ENCODE results near the gene TMPRSS13.
"Not testable (repeated sequence)": the region's sequence is repeated elsewhere in the genome, so short reads cannot be mapped to it uniquely, and the experiment has no call there.

TMPRSS13 gene

DNA sequence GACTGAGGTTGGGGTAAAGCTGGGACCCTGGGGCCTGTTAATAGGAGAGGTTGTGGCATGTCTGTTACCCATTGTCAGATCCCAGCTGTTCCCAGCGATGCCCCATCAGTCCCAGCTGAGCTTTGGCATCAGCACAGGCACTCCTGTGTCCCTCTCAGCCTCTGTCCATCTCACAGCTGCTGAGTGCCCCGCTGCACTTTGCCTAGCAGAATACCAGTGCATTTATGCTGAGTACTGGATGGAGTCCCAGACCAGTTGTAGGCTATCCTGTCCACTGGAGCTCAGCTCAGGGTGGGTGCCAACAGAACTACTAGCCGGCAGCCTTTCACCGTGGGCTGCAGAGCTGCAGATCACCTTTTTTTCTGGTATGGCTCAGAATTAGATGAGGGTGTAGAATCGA, 62.7 kb downstream of the TMPRSS13 start:
- H3K27ac ChIP-seq (ENCODE audit: low read length): no peak overlapping the region

DNA sequence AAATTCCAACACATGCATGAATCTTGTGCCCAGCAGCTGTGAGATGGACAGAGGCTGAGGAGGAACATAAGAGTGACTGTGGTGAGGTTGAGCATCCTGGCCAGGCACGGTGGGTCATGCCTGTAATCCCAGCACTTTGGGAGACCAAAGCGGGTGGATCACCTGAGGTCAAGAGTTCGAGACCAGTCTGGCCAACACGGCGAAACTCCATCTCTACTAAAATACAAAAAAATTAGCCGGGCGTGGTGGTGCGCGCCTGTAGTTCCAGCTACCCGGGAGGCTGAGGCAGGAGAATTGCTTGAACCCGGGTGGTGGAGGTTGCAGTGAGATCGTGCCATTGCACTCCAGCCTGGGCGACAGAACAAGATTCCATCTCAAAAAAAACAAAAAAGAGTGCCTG, 63.7 kb downstream of the TMPRSS13 start:
- not testable (repeated sequence) for H3K27ac ChIP-seq (ENCODE audit: low read length); H3K27me3 ChIP-seq (ENCODE audit: low read depth, low read length); H3K4me3 ChIP-seq (ENCODE audit: low read depth in 1 of 2, low read length in 2 of 2); H3K36me3 ChIP-seq (ENCODE audit: control insufficient read depth in 1 of 2, insufficient read depth in 2 of 2, low read length in 2 of 2); H3K9me3 ChIP-seq (ENCODE audit: control insufficient read depth in 1 of 2, low read length in 2 of 2)
- H3K4me1 ChIP-seq (ENCODE audit: control insufficient read depth in 1 of 2, insufficient read depth in 2 of 2, low read length in 2 of 2): peaks cover 25 to 52% of the 10 kb centered on the region in 2 donors

More for the DNA sequence above, 62.7 kb downstream of the TMPRSS13 start:
- Histone ChIP-seq H3K27me3 (ENCODE audit: low read depth, low read length) (no peaks in the 10 kb centered on the region), H3K4me1 (ENCODE audit: control insufficient read depth in 1 of 2, insufficient read depth in 2 of 2, low read length in 2 of 2) (peaks cover 19 to 55% of the 10 kb centered on the region in 2 donors), H3K36me3 (ENCODE audit: control insufficient read depth in 1 of 2, insufficient read depth in 2 of 2, low read length in 2 of 2) (no peaks in the 10 kb centered on the region), H3K4me3 (ENCODE audit: low read depth in 1 of 2, low read length in 2 of 2) (no peak overlapping the region), H3K9me3 (ENCODE audit: control insufficient read depth in 1 of 2, low read length in 2 of 2) (no peaks in the 10 kb centered on the region)

DNA sequence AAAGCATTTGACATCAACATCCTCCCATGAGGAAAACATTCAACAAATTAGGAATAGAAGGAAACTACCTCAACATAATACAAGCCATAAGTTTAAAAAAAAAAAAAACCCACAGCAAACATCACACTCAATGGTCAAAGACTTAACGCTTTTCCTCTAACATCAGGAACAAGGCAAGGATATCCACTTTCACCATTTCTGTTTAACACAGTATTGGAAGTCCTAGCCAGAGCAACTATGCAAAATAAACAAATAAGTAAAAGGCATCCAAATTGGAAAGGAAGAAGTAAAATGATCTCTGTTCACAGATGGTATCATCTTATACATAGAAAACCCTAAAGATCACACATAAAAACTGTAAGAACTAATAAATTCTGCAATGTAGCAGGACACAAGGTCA, 65.8 kb downstream of the TMPRSS13 start:
- H3K36me3 ChIP-seq (ENCODE audit: control insufficient read depth in 1 of 2, insufficient read depth in 2 of 2, low read length in 2 of 2): no peaks in the 10 kb centered on the region
- H3K27me3 ChIP-seq (ENCODE audit: low read depth, low read length): no peaks in the 10 kb centered on the region
- H3K9me3 ChIP-seq (ENCODE audit: control insufficient read depth in 1 of 2, low read length in 2 of 2): no peaks in the 10 kb centered on the region
- H3K4me3 ChIP-seq (ENCODE audit: low read depth in 1 of 2, low read length in 2 of 2): no peak overlapping the region
- H3K27ac ChIP-seq (ENCODE audit: low read length): no peak overlapping the region
- H3K4me1 ChIP-seq (ENCODE audit: control insufficient read depth in 1 of 2, insufficient read depth in 2 of 2, low read length in 2 of 2): peaks cover 19 to 31% of the 10 kb centered on the region in 2 donors

DNA sequence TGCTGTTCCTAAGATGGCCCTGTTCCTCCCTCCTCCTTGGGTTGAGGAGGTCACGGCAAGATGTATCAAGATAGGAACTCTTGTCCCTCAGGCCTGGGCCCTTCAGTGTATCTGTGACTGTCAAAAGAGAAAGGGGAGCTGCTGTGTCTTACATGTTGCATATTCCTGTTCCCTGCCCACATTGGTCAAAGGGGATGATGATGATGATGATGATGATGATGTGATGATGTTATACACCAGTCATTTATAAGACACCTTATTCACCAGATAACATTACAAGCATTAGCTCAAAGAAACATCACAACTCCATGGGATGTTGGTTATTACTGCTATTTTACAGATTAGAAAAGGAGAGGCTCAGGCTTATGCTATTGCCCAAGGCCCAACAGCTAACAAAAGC, 66.4 kb downstream of the TMPRSS13 start:
- H3K9me3 ChIP-seq (ENCODE audit: control insufficient read depth in 1 of 2, low read length in 2 of 2): no peaks in the 10 kb centered on the region
- H3K4me1 ChIP-seq (ENCODE audit: control insufficient read depth in 1 of 2, insufficient read depth in 2 of 2, low read length in 2 of 2): peaks cover 19 to 37% of the 10 kb centered on the region in 2 donors
- no peaks in the 10 kb centered on the region for H3K36me3 ChIP-seq (ENCODE audit: control insufficient read depth in 1 of 2, insufficient read depth in 2 of 2, low read length in 2 of 2)
- H3K4me3 ChIP-seq (ENCODE audit: low read depth in 1 of 2, low read length in 2 of 2): no peak overlapping the region
- H3K27me3 ChIP-seq (ENCODE audit: low read depth, low read length): no peaks in the 10 kb centered on the region
- no peak overlapping the region for H3K27ac ChIP-seq (ENCODE audit: low read length)

DNA sequence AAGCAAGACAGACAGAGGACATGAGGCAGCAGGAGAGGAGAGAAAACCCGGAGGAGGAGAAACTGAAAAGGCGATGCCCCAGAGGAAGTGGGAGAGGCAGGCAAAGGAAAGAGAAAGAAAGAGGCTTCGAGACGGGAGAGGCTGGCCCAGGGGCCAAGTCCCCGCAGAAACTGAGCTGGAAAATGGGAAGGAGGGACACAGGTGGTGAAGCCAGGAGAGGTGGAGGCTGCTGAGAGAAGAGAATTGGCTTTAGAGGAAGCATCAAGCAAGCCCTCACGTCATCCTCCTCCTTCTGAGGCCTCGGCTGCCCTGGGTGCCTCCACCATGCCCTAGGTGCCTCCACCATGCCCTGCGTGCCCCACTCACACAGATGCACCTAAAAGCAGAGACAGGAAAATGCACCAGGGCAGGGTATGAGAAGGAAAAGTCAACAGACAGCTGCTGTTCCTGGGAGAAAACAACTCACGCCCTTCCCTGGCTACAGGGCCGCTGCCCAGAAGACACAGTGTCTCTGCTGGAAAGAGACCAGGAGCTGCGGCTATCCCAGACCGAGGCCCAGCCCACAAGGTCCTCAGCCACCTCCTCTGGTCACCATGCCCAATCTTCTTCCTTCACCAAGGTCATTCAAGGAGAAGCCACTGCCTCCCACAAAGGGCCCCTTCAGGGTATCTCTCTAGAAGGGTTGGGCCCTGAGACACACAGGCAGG, 67.0 kb downstream of the TMPRSS13 start:
- Histone ChIP-seq H3K36me3 (ENCODE audit: control insufficient read depth in 1 of 2, insufficient read depth in 2 of 2, low read length in 2 of 2) (no peaks in the 10 kb centered on the region), H3K27me3 (ENCODE audit: low read depth, low read length) (no peaks in the 10 kb centered on the region), H3K27ac (ENCODE audit: low read length) (peak overlapping the region; percentile 71), H3K4me3 (ENCODE audit: low read depth in 1 of 2, low read length in 2 of 2) (peak overlapping the region; percentile 18 to 37), H3K9me3 (ENCODE audit: control insufficient read depth in 1 of 2, low read length in 2 of 2) (no peaks in the 10 kb centered on the region), H3K4me1 (ENCODE audit: control insufficient read depth in 1 of 2, insufficient read depth in 2 of 2, low read length in 2 of 2) (peaks cover 19 to 42% of the 10 kb centered on the region in 2 donors)

DNA sequence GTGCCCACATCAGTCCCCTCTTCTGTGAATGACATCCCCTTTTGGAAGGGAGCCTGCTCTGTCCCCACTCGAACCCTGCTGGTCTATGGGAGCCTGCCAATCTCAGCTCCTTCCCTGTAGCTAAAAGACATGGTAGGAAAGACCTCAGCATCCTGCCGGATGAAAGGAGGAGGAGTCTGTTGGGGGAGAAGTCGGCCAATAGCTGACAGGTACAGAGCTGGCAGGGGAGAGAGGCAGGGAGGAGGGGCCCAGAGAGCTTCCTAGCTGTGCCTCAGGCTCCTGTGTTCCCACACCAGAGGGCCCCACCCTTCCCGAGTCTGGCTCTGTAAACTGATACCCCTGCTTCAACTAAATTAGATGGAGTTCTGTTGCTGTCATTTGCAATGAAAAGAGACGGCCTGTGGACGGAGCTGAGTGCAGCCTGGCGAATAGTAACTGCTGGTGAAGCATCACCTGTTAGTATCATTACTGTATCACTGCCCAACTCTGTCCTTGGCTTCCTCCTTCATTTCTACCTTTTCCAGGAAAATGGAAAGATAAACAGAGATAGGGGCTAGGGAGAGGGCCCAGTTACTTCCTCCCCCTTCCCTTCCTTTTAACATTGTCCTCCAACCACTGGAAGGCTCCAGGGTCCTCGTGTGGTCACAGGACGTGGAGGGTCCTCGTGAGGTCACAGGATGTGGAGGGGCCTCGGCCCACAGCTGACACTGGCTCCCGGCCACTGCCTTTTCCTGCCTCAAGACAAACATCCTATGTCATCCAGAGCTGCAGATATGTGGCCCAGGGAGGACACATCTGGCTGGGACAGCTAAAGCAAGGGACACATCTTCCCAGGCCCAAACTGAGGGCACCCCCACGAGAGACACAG, 67.8 kb downstream of the TMPRSS13 start:
- no peaks in the 10 kb centered on the region for H3K36me3 ChIP-seq (ENCODE audit: control insufficient read depth in 1 of 2, insufficient read depth in 2 of 2, low read length in 2 of 2)
- H3K4me1 ChIP-seq (ENCODE audit: control insufficient read depth in 1 of 2, insufficient read depth in 2 of 2, low read length in 2 of 2): peaks cover 19 to 35% of the 10 kb centered on the region in 2 donors
- H3K4me3 ChIP-seq (ENCODE audit: low read depth in 1 of 2, low read length in 2 of 2): peak overlapping the region in 1 of 2 donors; percentile 37
- H3K27ac ChIP-seq (ENCODE audit: low read length): peak overlapping the region; percentile 71
- no peaks in the 10 kb centered on the region for H3K27me3 ChIP-seq (ENCODE audit: low read depth, low read length)
- no peaks in the 10 kb centered on the region for H3K9me3 ChIP-seq (ENCODE audit: control insufficient read depth in 1 of 2, low read length in 2 of 2)

DNA sequence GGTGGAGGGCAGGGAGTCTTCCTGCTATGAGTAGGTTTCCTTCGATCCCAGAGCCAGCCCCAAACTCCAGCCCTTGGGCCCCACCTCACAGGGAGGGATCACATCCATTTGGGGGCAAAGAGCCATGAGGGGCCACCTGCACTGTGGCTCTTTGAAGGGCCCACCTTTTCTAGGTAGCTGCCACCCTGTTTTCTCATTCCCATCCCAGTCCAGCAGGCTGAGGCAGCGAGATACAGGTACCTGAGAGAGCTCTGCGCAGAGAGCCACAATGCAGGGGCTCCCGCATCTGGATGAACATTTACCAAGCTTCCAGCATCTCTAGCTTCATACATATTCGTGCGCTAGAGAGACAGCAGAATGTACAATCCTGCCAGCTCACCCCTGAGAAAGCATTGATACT, 69.1 kb downstream of the TMPRSS13 start:
- Histone ChIP-seq H3K4me3 (ENCODE audit: low read depth in 1 of 2, low read length in 2 of 2) (no peak overlapping the region), H3K27me3 (ENCODE audit: low read depth, low read length) (no peaks in the 10 kb centered on the region), H3K27ac (ENCODE audit: low read length) (no peak overlapping the region), H3K36me3 (ENCODE audit: control insufficient read depth in 1 of 2, insufficient read depth in 2 of 2, low read length in 2 of 2) (no peaks in the 10 kb centered on the region), H3K9me3 (ENCODE audit: control insufficient read depth in 1 of 2, low read length in 2 of 2) (no peaks in the 10 kb centered on the region), H3K4me1 (ENCODE audit: control insufficient read depth in 1 of 2, insufficient read depth in 2 of 2, low read length in 2 of 2) (peaks cover 19 to 37% of the 10 kb centered on the region in 2 donors)

DNA sequence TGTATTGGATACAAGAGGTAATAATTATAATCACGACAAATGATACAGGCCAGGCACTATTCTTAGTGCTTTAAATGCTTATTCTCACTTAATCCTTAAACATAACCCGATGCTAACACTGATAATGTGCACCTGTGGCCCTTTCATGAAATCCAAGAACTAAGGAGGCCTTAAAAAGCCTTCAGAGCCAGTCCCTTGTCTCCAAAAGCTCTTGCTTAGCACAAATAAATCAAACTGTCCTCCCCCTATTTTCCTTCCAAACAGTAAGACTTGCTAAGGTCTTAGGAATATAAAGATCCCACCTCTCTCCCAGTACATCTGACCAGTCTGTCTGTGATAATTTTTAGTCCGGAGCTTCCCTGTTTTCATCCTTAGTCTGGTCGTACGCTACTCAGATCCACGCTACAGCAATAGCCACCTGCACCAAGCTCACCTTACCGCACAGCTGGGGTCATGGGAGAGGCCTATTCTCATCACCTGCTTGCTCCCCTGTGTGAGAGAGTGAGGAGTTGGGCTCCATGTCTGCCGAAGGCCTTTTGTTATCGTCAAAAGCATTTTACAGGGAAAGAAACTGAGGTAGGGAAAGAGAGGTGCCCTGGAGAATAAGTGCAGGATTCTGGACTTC, 69.6 kb downstream of the TMPRSS13 start:
- H3K27me3 ChIP-seq (ENCODE audit: low read depth, low read length): no peaks in the 10 kb centered on the region
- no peaks in the 10 kb centered on the region for H3K9me3 ChIP-seq (ENCODE audit: control insufficient read depth in 1 of 2, low read length in 2 of 2)
- no peak overlapping the region for H3K27ac ChIP-seq (ENCODE audit: low read length)
- no peaks in the 10 kb centered on the region for H3K36me3 ChIP-seq (ENCODE audit: control insufficient read depth in 1 of 2, insufficient read depth in 2 of 2, low read length in 2 of 2)
- H3K4me3 ChIP-seq (ENCODE audit: low read depth in 1 of 2, low read length in 2 of 2): no peak overlapping the region
- peaks cover 19 to 37% of the 10 kb centered on the region in 2 donors for H3K4me1 ChIP-seq (ENCODE audit: control insufficient read depth in 1 of 2, insufficient read depth in 2 of 2, low read length in 2 of 2)

DNA sequence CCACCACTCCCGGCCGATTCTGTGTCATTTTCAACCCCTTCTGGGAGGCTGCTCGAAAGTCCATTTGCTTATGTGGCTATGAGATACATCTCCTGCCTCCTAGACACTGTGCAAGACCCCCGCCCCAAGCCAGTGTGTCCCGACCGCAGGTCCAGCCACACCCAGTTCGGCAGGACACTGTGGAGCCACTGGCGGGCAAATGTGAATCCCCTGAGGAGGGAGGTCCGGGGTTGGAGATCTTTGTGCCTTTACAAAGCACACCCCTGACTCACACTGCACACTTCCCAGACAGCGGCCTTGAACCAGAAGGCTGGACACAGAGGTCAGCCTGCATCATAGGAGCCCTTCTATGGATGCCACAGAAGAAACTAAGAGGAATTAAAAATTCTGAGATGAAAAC, 70.1 kb downstream of the TMPRSS13 start:
- Histone ChIP-seq H3K36me3 (ENCODE audit: control insufficient read depth in 1 of 2, insufficient read depth in 2 of 2, low read length in 2 of 2) (no peaks in the 10 kb centered on the region), H3K4me1 (ENCODE audit: control insufficient read depth in 1 of 2, insufficient read depth in 2 of 2, low read length in 2 of 2) (peaks cover 19 to 37% of the 10 kb centered on the region in 2 donors), H3K27me3 (ENCODE audit: low read depth, low read length) (no peaks in the 10 kb centered on the region), H3K27ac (ENCODE audit: low read length) (no peak overlapping the region), H3K9me3 (ENCODE audit: control insufficient read depth in 1 of 2, low read length in 2 of 2) (no peaks in the 10 kb centered on the region), H3K4me3 (ENCODE audit: low read depth in 1 of 2, low read length in 2 of 2) (no peak overlapping the region)

DNA sequence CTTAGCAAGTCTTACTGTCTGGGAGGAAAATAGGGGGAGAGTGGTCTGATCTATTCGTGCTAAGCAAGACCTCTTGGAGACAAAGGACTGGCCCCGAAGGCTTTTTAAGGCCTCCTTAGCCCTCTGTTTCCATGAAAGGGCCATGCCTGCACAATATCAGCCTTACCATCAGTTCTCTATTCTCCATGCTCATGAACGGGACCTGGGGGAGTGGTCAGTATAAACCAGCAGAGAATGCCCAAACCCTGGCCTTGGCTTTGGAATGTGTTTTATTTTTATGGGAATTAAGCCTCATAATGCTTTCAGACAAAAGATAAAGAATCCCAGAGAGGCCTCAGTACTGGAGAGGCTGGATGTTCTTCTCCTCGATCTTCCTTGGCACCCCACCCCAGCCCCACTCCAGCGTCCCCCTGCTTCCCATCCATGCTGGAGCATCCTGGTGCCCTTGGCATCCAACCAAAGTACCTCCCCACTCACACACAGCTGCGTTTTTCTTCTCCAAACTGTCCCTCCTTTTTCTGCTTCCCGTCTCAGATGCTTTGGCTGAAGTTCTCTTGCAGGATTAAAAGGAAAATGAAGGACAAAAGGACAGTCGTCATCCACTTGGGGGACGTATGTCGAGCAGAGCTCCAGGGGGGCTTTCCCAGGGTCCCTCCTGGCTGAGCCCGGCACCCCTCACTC, 71.3 kb downstream of the TMPRSS13 start:
- H3K4me1 ChIP-seq (ENCODE audit: control insufficient read depth in 1 of 2, insufficient read depth in 2 of 2, low read length in 2 of 2): peaks cover 16 to 37% of the 10 kb centered on the region in 2 donors
- no peak overlapping the region for H3K4me3 ChIP-seq (ENCODE audit: low read depth in 1 of 2, low read length in 2 of 2)
- H3K36me3 ChIP-seq (ENCODE audit: control insufficient read depth in 1 of 2, insufficient read depth in 2 of 2, low read length in 2 of 2): no peaks in the 10 kb centered on the region
- peaks cover 0 to 7% of the 10 kb centered on the region in 2 donors for H3K9me3 ChIP-seq (ENCODE audit: control insufficient read depth in 1 of 2, low read length in 2 of 2)
- H3K27ac ChIP-seq (ENCODE audit: low read length): peak overlapping the region; percentile 25
- no peaks in the 10 kb centered on the region for H3K27me3 ChIP-seq (ENCODE audit: low read depth, low read length)
